Measurements from ENCODE around the gene GPC5.

- TF ChIP-seq CTCF (IDR thresholded peaks at IDR 0.05; ENCODE audit: low read length) (no peak), EZH2 (IDR thresholded peaks at IDR 0.05; ENCODE audit: borderline replicate concordance, low read length) (no peak)
Observed at GRCh38 chr13:92315265-92315664, 916.8 kb downstream of the GPC5 start.

Measured in OCI-LY1 (cell line).